GM19238 (cell line): ENCODE results near the gene CFL1.
A peak's percentile ranks its signal among the peaks of the same experiment; 100 is the strongest.

Experiments
- DNase-seq: peaks from one replicate; pipeline ENCODE4 v3.0.0; 2011; ENCODE audit warnings: low spot score; ENCODE audit not compliant: insufficient read length

The CFL1 gene

GRCh38 chr11:65888163-65888814 is 30.3 kb upstream of the CFL1 start, which contains the start of gene FIBP:
FIBP (minus strand) TSS chr11:65888471; CDS start chr11:65888418, 53 bp downstream.
- DNase-seq = peak; percentile 99

GRCh38 chr11:65887723-65888162 is 29.8 kb upstream of the CFL1 start:
- no peak for DNase-seq

GRCh38 chr11:65886826-65887722 is 29.1 kb upstream of the CFL1 start:
- no peak for DNase-seq

GRCh38 chr11:65885808-65886536 is 28.0 kb upstream of the CFL1 start:
- DNase-seq = no peak

- no peak for DNase-seq
Observed at GRCh38 chr11:65885231-65885630, 27.3 kb upstream of the CFL1 start.

GRCh38 chr11:65884716-65885092 is 26.7 kb upstream of the CFL1 start:
- peak; percentile 85 for DNase-seq

GRCh38 chr11:65883786-65884715 is 26.1 kb upstream of the CFL1 start:
- DNase-seq = no peak

- no peak for DNase-seq
Observed at GRCh38 chr11:65883058-65883761, 25.2 kb upstream of the CFL1 start.

- no peak for DNase-seq
Observed at GRCh38 chr11:65882120-65883057, 24.4 kb upstream of the CFL1 start.

GRCh38 chr11:65880844-65881421 is 23.0 kb upstream of the CFL1 start:
- DNase-seq = no peak

- DNase-seq = no peak
Observed at GRCh38 chr11:65880027-65880426, 22.0 kb upstream of the CFL1 start.

GRCh38 chr11:65879617-65880016 is 21.6 kb upstream of the CFL1 start, which contains the start of gene CTSW:
CTSW (plus strand) TSS chr11:65879837; CDS start chr11:65879855, 18 bp downstream.
- no peak for DNase-seq

GRCh38 chr11:65873318-65874156 is 15.6 kb upstream of the CFL1 start:
- peak; percentile 99 for DNase-seq

GRCh38 chr11:65872586-65873317 is 14.8 kb upstream of the CFL1 start, which contains the start of gene EFEMP2:
EFEMP2 (minus strand) TSS chr11:65872800; CDS start chr11:65872354, 446 bp downstream.
- DNase-seq = no peak

GRCh38 chr11:65871811-65872548 is 14.0 kb upstream of the CFL1 start:
- DNase-seq = no peak
